ENCODE results near the gene RPN2.

GRCh38 chr20:37189416-37190016 lies 10.4 kb downstream of the RPN2 start:
- TF ChIP-seq REST (IDR thresholded peaks at IDR 0.05; ENCODE audit: borderline replicate concordance) (no peak), CTCF (IDR thresholded peaks at IDR 0.05; ENCODE audit: poor library complexity, severe bottlenecking) (no peak)

All from neural cell (in vitro differentiated cells).